RPMI7951 (cell line): ENCODE results near the gene RBMY1E. TPM values are rescaled to one million over a fixed set of nuclear protein-coding genes. Genes with fewer than 3 reads are reported as not detected.
"Not testable (repeated sequence)": the region's sequence is repeated elsewhere in the genome, so short reads cannot be mapped to it uniquely, and the experiment has no call there.

ENCODE experiments used
- DNase-seq: peaks from one replicate; pipeline ENCODE4 v3.0.0-alpha.2; 2012; ENCODE audit warnings: low read depth
- total RNA-seq: library from RNA; depleted of rRNA; stranded (reverse); fragments of >200 nt; shearing (Covaris generic); gene quantifications from 2 replicates; pipeline ENCODE4 v1.2.3, GENCODE V29; 2014; rRNA removed

RBMY1E gene
- not detected in 2 replicates for total RNA-seq

GRCh38 chrY:21917932-21918331, at the start of gene RBMY1E:
Gene RBMY1E (minus strand): TSS chrY:21918032. CDS start chrY:21916054, 1,978 bp downstream.
- not testable (repeated sequence) for DNase-seq

GRCh38 chrY:21894426-21894825, 23.4 kb downstream of the RBMY1E start, which contains the start of gene RBMY1D:
Gene RBMY1D (minus strand): TSS chrY:21894526. CDS start chrY:21892513, 2,013 bp downstream.
- not testable (repeated sequence) for DNase-seq

DNA sequence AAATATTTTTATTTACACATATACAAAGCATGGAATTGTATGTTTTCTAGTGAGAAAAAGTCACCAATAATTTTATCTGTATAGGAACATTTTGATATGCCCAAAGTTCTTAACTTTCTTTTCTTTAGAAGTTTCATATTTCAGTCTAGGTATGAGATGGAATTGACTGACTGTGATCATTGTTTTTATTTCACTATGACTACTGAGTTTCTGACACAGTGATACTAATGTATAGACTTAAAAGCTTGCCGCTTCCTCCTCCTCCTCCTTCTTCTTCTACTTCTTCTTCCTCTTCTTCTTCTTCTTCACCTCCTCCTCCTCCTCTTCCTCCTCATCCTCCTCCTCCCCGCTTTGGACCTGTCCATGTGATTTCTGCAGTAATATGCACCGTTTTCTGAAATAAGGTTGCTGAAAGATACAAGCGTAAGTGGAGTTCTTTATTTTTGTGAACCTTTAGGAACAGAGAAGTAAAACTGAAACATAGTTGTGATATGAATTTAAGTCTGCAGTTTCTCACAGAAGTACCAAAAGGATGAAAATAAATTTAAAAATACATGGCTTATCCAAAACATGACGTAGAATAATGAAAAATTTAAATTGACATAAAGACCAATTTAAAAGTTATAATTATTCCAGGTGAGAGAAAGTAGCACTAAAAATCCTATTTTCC, 48.3 kb downstream of the RBMY1E start:
- not testable (repeated sequence) for DNase-seq

Other genes starting within 250 kb of the RBMY1E start
- not detected in 2 replicates for gene RBMY1D, start 23.5 kb downstream of the RBMY1E start, total RNA-seq